SU-DHL-6 (cell line): ENCODE results near the gene NXPE1.

Experiments used
- H2AFZ ChIP-seq: fragments of 200-600 bp; sonication (generic); 2 replicates; pipeline ENCODE4 v1.6.1; 2014; ENCODE audit warnings: low read depth, mild to moderate bottlenecking, moderate library complexity, mixed read lengths, antibody characterized with exemption, low read length; ENCODE audit not compliant: severe bottlenecking
- H3F3A ChIP-seq: fragments of 200-600 bp; shearing (Covaris generic); 2 replicates; pipeline ENCODE4 v1.6.0; 2016; ENCODE audit warnings: antibody characterized with exemption, mild to moderate bottlenecking; ENCODE audit not compliant: insufficient read depth
- H3K27ac ChIP-seq: fragments of 200-600 bp; sonication (generic); 2 replicates; pipeline ENCODE4 v1.5.1; 2016; ENCODE audit warnings: low read depth, mild to moderate bottlenecking, low read length, moderate library complexity, mixed read lengths
- H3K27me3 ChIP-seq: fragments of 200-600 bp; sonication (generic), shearing (Covaris generic); 2 replicates; pipeline ENCODE4 v1.6.0; 2014; ENCODE audit warnings: mild to moderate bottlenecking, low read length
- H3K36me3 ChIP-seq: fragments of 200-600 bp; sonication (generic); 2 replicates; pipeline ENCODE4 v1.6.1; 2014; ENCODE audit warnings: mild to moderate bottlenecking, low read length, mixed read lengths
- H3K4me2 ChIP-seq: fragments of 300-600, 200-600 bp; shearing (Covaris generic), sonication (generic); 2 replicates; pipeline ENCODE4 v1.6.0; 2014; ENCODE audit warnings: low read length, low read depth, mild to moderate bottlenecking; ENCODE audit not compliant: poor library complexity, severe bottlenecking
- H3K4me3 ChIP-seq: fragments of 200-600 bp; sonication (generic); 2 replicates; pipeline ENCODE4 v1.5.1; 2014; ENCODE audit warnings: antibody characterized with exemption, low read length, mild to moderate bottlenecking, mixed read lengths; ENCODE audit not compliant: insufficient read depth, poor library complexity, severe bottlenecking
- H3K79me2 ChIP-seq: fragments of 200-600 bp; sonication (generic); 2 replicates; pipeline ENCODE4 v1.6.1; 2014; ENCODE audit warnings: mild to moderate bottlenecking, low read length, moderate library complexity; ENCODE audit not compliant: insufficient read depth
- H3K9ac ChIP-seq: fragments of 200-600 bp; sonication (generic); 2 replicates; pipeline ENCODE4 v1.7.0; 2014; ENCODE audit warnings: mild to moderate bottlenecking, low read length
- H3K9me2 ChIP-seq: fragments of 200-600 bp; sonication (generic); replicated peaks from 2 replicates; pipeline ENCODE4 v1.6.1; 2014; ENCODE audit warnings: low read length; ENCODE audit not compliant: insufficient read depth
- H3K9me3 ChIP-seq: fragments of 200-600 bp; sonication (generic); 2 replicates; pipeline ENCODE4 v1.6.1; 2014; ENCODE audit warnings: low read length, mixed read lengths; ENCODE audit not compliant: insufficient read depth
- H4K20me1 ChIP-seq: fragments of 200-600 bp; sonication (generic); 2 replicates; pipeline ENCODE4 v1.6.1; 2014; ENCODE audit warnings: low read depth, mild to moderate bottlenecking, antibody characterized with exemption, low read length, moderate library complexity, mixed read lengths
- EZH2phosphoT487 ChIP-seq: fragments of 200-600 bp; sonication (generic), shearing (Covaris generic); conservative IDR thresholded peaks from 2 replicates; pipeline ENCODE4 v1.6.1; 2018; ENCODE audit warnings: mild to moderate bottlenecking, antibody characterized with exemption, low read length, moderate library complexity, mixed read lengths
- TF ChIP-seq, protein P1 (sequence below): fragments of 200-600 bp; sonication (generic); IDR thresholded peaks from one replicate; pipeline ENCODE4 v1.5.1; 2017; ENCODE audit warnings: antibody characterized with exemption, mild to moderate bottlenecking, low read length, moderate library complexity; ENCODE audit not compliant: insufficient read depth, poor library complexity, severe bottlenecking

The NXPE1 gene

DNA sequence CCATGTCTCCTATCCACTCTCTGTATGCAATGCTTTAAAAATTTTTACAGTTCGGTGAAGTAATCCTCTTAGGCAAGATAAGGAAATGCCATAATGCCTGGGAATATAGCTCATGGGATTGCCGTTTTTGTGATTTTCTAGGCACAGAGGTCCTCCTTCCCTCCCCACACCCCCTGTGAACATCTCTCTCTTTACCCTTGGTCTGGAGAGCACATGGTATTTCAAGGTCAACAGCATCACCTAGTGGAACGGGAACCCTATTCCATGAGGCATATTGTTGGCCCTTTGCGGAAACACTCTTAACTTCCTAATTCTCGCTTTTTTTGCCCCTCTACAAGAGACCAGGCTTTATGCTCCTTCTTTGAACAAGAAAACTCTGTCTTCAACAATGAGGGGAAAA is 27.1 kb upstream of the NXPE1 start:
- Histone ChIP-seq H2AFZ (no peak overlapping the region), H3K36me3 (no peaks in the 10 kb centered on the region), H3K9me2 (no peaks in the 10 kb centered on the region), H3K27ac (no peak overlapping the region), H3K79me2 (no peaks in the 10 kb centered on the region), H3K9me3 (peaks cover 33% of the 10 kb centered on the region; the same call in 1 of the 2 replicates), H3F3A (peaks cover 10% of the 10 kb centered on the region), H3K4me3 (no peak overlapping the region), H3K9ac (no peak overlapping the region), H3K27me3 (no peaks in the 10 kb centered on the region), H4K20me1 (no peaks in the 10 kb centered on the region), H3K4me2 (no peak overlapping the region)
- TF ChIP-seq, protein P1, sequence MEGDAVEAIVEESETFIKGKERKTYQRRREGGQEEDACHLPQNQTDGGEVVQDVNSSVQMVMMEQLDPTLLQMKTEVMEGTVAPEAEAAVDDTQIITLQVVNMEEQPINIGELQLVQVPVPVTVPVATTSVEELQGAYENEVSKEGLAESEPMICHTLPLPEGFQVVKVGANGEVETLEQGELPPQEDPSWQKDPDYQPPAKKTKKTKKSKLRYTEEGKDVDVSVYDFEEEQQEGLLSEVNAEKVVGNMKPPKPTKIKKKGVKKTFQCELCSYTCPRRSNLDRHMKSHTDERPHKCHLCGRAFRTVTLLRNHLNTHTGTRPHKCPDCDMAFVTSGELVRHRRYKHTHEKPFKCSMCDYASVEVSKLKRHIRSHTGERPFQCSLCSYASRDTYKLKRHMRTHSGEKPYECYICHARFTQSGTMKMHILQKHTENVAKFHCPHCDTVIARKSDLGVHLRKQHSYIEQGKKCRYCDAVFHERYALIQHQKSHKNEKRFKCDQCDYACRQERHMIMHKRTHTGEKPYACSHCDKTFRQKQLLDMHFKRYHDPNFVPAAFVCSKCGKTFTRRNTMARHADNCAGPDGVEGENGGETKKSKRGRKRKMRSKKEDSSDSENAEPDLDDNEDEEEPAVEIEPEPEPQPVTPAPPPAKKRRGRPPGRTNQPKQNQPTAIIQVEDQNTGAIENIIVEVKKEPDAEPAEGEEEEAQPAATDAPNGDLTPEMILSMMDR: no peak
- TF ChIP-seq EZH2phosphoT487: no peak

GRCh38 chr11:114571712-114572111 is 12.0 kb upstream of the NXPE1 start:
- no peaks in the 10 kb centered on the region for H3F3A ChIP-seq
- H4K20me1 ChIP-seq: no peaks in the 10 kb centered on the region
- no peak overlapping the region for H3K9ac ChIP-seq
- no peak for TF ChIP-seq EZH2phosphoT487
- TF ChIP-seq, protein P1: peak; percentile 12
- H3K4me3 ChIP-seq: no peak overlapping the region
- no peaks in the 10 kb centered on the region for H3K9me3 ChIP-seq
- H3K27me3 ChIP-seq: no peaks in the 10 kb centered on the region
- H2AFZ ChIP-seq: no peak overlapping the region
- no peaks in the 10 kb centered on the region for H3K36me3 ChIP-seq
- H3K4me2 ChIP-seq: no peak overlapping the region
- H3K9me2 ChIP-seq: no peaks in the 10 kb centered on the region
- H3K27ac ChIP-seq: no peak overlapping the region
- no peaks in the 10 kb centered on the region for H3K79me2 ChIP-seq

GRCh38 chr11:114569801-114570200 is 10.1 kb upstream of the NXPE1 start:
- no peaks in the 10 kb centered on the region for H3K27me3 ChIP-seq
- H3K4me3 ChIP-seq: no peak overlapping the region
- H3F3A ChIP-seq: no peaks in the 10 kb centered on the region
- H3K27ac ChIP-seq: no peak overlapping the region
- no peak overlapping the region for H2AFZ ChIP-seq
- no peaks in the 10 kb centered on the region for H3K9me2 ChIP-seq
- H3K4me2 ChIP-seq: no peak overlapping the region
- TF ChIP-seq, protein P1: no peak
- TF ChIP-seq EZH2phosphoT487: no peak
- H4K20me1 ChIP-seq: no peaks in the 10 kb centered on the region
- H3K79me2 ChIP-seq: no peaks in the 10 kb centered on the region
- no peaks in the 10 kb centered on the region for H3K9me3 ChIP-seq
- H3K9ac ChIP-seq: no peak overlapping the region
- H3K36me3 ChIP-seq: no peaks in the 10 kb centered on the region
